Femur (tissue), 1 donor: Measurements from ENCODE around the gene ELOF1.
A peak's percentile ranks its signal among the peaks of the same experiment; 100 is the strongest.
"Not testable (repeated sequence)": the region's sequence is repeated elsewhere in the genome, so short reads cannot be mapped to it uniquely, and the experiment has no call there.

ENCODE experiments used
- DNase-seq: peaks from one replicate; pipeline ENCODE4 v3.0.0-alpha.2; 2017

The ELOF1 gene

DNA sequence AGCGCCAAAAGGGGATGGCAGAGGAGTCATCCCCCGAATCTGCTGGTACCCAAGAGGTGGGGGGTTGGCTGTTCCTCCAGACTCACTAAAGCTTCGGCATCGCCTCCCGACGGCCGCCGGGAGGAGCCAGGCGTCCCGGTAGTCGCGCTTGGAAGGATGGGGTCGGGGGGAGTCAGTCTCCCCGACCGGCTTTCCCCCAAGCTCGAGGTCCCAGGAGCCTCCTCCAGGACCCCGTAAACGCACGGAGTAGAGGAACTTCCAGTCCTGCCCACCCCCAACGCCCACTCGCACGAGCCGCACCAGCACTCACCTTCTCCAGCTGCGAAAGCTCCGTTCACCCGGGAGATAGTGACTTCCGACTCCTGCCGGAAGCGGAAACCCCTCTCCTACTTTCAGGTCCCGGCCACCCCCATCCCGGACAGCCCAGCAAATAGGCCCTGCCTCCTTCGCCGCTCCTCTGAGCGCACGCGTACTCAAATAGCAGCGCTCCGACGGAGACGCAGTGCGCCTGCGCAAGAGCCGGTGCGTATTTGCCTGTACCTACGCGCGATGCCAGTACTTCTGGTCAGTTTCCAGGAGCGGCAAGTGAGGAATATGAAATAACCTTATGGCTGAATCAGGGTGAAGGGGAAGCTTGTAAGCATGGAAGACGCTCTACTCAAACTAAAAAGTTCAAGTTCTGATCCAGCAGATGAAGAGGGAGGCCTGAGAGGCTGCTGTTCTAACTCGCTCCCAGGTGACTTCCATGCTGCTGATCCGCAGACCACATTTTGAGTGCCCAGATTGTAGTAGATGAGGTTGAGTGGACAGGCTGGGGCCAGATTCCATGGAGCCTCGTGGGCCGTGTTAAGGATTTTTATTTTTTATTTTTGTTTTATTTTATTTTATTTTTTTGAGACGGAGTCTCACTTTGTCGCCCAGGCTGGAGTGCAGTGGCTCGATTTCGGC lies at the start of gene ELOF1:
Gene ELOF1, minus strand, starts transcription at position 350 of the 948 bp plus-strand sequence. CDS start 4,883 bp downstream, outside the sequence.
- peak; percentile 99 for DNase-seq

- DNase-seq = no peak
Observed at GRCh38 chr19:11606484-11606883, 47.5 kb upstream of the ELOF1 start.

DNA sequence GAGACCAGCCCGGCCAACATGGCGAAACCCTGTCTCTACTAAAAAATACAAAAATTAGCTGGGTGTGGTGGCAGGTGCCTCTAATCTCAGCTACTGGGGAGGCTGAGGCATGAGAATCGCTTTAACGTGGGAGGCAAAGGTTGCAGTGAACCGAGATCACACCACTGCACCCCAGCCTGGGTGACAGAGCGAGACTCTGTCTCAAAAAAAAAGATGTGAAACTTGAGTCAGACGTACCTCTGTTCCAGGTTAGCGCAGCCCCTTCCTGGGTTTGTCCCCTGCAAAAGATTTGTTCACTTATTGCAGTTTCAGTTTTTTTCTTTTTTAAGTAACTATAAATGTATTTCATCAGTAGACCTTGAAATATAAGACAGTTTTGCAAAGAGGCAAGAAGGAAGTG lies 40.7 kb upstream of the ELOF1 start:
- DNase-seq = not testable (repeated sequence)

GRCh38 chr19:11598746-11599145 lies 39.7 kb upstream of the ELOF1 start:
- no peak for DNase-seq

DNA sequence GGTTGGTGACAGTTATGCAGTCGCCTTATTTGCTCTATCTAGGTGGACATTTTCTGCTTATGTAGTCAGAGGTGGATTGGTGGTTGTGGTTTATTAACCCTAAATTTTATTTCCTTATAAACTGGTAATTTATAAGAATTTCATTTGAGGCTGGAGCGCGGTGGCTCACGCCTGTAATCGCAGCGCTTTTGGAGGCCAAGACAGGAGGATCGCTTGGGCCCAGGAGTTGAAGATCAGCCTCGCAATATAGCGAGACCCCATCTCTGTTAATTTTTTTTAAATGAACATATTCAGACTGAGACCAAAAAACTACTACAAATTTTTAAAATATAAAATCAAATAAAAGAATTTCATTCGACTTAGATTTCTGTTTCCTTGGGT lies 39.1 kb upstream of the ELOF1 start:
- DNase-seq = no peak

DNA sequence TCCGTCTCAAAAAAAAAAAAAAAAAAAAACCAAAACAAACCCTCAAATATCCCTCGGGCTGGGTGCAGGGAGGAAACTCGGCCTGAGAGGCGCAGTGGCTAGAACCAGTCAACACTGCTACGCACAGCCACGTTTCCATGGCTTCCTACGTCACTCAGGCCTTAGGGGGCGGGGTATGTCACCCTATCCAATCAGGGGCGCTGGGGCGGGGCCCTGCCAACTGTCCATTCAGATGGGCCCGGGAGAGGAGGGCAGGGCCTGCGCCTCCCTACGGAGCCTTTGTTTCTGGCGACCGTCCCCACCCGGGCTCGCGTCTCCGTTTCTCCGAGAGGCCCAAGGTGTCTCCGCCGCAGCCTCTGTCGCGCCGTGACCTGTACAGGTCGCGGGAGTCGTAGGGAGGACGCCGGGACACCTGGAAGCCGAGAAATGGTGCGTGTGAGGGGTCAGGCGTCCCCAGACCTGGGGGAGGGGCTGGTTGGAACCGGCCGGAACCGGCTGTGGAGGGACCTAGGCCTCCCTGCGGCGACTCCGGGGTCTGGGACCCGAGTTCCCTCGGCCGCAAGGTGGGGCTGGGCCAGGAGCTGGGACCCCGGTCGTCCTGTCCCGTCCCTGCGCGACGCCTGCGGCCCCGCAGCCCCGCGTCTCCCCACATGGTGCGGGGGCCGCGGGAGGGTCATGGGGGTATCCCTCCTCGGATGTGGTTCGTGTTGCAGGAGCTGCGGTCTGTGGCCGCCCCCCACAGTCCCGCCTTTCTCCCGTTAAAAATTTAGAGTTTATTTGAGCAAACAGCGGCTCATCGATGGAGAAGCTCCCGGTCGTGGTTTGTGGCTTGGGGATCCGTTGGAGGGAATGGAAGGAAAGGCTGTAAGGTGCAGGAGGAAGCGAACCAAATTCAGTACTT lies 38.4 kb upstream of the ELOF1 start, which contains the start of gene ZNF627:
Gene ZNF627, plus strand, starts transcription at position 282 of the 901 bp plus-strand sequence. Its CDS starts 145 bp downstream, at position 427.
- peak; percentile 99 for DNase-seq

DNA sequence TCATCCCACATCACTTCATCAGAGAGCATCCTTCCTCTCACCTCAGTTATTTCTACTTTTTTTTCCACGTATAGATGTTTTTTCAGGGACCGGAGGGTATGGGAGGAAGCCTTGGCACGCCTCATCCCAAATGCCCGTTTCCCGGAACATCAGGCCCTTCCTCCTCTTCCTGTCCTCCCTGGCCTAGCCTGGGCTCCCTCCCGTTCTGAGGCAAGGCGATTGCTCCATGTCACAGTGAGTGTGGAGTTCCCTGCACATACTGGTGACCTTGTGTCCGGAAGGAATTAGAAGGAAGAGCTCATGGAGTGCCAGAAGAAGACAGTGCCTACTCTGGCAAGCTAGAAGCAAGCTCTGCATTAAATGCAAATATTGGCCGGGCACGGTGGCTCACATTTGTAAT lies 37.1 kb upstream of the ELOF1 start:
- no peak for DNase-seq

DNA sequence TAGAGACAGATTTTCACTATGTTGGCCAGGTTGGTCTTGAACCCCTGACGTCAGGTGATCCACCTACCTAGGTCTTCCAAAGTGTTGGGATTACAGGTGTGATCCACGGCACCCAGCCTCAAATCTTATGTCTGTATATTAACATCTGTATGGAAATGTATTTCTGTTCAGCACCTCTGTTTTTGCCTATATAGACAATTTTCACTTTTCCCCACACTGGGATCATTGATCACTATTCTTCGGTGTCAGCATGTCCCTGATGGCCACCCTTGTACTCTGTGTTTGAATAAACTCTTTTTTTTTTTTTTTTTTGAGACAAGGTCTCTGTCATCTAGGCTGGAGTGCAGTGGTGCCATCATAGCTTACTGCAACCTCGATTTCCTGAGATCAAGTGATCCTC lies 35.1 kb upstream of the ELOF1 start:
- no peak for DNase-seq

DNA sequence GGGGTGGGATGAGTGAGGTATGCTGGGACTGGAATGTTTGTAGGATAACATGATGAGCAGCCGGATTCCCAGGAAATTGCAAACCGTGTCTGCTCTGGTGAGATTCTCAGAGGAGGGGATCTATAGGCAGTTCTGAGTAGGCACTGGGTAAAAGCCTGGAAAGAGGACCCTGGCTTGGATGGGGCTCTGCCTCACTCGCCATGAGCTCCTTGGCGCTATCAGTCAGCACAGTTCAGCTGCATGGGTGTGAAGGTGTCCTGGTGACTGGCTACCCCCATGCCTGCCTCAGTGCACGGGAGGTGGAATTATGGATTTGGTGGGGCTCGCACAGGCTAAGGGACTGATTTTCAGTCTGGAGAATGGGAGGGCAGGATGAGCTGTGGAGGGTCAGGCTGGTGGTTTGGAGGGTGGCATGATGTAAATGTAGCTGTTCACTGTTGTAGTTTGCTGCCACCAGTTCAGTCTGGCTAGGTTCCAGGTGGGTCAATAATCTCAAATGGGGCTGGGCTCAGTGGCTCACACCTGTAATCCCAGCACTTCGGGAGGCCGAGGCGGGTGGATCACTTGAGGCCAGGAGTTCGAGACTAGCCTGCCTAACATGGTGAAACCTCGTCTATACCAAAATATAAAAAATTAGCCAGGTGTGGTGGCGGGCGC lies 29.1 kb upstream of the ELOF1 start:
- no peak for DNase-seq

DNA sequence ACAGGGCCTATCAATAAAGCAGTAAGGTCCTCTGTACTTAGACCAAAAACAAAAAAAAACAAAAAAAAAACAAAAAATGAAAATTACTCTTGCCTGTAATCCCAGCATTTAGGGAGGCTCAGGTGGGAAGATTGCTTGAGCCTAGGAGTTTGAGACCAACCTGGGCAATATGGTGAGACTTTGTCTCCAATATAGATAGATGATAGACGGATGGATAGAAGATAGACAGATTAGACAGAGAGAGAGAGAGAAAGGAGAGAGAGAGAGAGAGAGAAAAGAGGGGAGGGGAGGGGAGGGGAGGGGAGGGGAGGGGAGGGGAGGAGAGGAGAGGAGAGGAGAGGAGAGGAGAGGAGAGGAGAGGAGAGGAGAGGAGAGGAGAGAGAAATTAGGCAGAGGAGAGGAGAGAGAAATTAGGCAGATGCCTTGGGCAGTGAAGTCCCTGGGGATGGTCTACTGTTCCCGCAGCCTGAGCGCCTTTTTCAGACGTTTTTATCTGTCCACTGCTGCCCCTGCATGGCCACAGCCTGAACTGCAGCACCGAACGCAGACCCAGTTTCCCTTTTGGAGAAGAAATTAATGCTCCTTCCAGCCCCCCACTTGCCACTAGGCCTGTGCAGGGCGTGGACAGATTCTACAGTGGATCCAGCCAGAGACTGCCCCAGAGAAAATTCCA lies 28.4 kb upstream of the ELOF1 start:
- peak; percentile 84 for DNase-seq

DNA sequence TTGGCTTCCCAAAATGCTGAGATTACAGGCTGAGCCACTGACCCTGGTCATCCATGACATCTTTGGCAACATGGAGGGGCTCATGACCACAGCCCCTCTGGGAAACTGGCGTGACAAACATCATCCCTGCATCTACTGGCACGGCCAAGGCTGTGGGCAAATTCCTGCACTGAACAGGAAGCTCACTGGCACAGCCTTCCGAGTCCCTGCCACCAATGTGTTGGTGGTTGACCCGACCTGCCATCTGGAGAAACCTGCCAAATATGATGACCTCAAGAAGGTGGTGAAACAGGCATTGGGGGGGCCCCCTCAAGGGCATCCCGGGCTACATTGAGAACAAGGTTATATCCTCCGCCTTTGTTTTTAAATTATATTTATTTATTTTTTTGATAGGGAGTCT lies 27.3 kb upstream of the ELOF1 start:
- DNase-seq = no peak

- no peak for DNase-seq
Observed at GRCh38 chr19:11581740-11582139, 22.7 kb upstream of the ELOF1 start.

GRCh38 chr19:11580116-11580515 lies 21.1 kb upstream of the ELOF1 start:
- DNase-seq = no peak

- no peak for DNase-seq
Observed at GRCh38 chr19:11578258-11579142, 19.5 kb upstream of the ELOF1 start.

- no peak for DNase-seq
Observed at GRCh38 chr19:11577451-11578257, 18.6 kb upstream of the ELOF1 start, which contains the start of gene ACP5. Gene ACP5 (minus strand): TSS chr19:11577645. CDS start chr19:11577317, 328 bp downstream.

- no peak for DNase-seq
Observed at GRCh38 chr19:11576227-11576626, 17.2 kb upstream of the ELOF1 start.

- no peak for DNase-seq
Observed at GRCh38 chr19:11574689-11575088, 15.7 kb upstream of the ELOF1 start.

DNA sequence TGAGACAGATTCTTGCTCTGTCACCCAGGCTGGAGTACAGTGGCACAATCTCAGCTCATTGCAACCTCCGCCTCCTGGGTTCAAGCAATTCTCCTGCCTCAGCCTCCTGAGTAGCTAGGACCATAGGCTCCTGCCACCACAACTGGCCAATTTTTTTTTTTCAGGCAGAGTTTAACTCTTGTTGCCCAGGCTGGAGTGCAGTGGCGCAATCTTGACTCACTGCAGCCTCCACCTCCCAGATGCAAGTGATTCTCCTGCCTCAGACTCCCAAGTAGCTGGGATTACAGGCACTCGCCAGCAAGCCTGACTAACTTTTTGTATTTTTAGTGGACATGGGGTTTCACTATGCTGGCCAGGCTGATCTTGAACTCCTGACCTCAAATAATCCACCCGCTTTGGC lies 14.7 kb upstream of the ELOF1 start:
- DNase-seq = not testable (repeated sequence)

DNA sequence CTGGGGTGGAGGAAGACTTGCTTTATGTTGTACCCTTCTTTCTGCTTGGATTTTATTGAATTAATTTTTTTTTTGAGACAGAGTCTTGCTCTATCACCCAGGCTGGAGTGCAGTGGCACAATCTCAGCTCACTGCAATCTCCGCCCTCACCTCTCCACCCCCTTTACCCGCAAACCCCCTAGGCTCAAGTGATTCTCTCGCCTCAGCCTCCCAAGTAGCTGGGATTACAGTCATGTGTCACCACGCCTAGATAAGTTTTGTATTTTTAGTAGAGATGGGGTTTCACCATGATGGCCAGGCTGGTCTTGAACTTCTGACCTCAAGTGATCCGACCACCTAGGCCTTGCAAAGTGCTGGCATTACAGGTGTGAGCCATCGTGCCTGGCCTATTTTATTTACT lies 14.3 kb upstream of the ELOF1 start:
- DNase-seq = not testable (repeated sequence)

- DNase-seq = no peak
Observed at GRCh38 chr19:11570039-11570462, 11.0 kb upstream of the ELOF1 start.
